AG04449 (cell line): Measurements from ENCODE around the gene KIF5C.
A peak's percentile ranks its signal among the peaks of the same experiment; 100 is the strongest.

Source experiments
- CTCF ChIA-PET: fragments of 350-600 bp; formaldehyde crosslinking; extraction: SDS; loops from one replicate; lab custom pipeline; 2021; ENCODE audit warnings: antibody characterized with exemption; lab: Yijun Ruan, JAX
- POLR2A ChIA-PET: fragments of 400-600, 350-600 bp; formaldehyde crosslinking; extraction: SDS; loops from one replicate; lab custom pipeline; 2020; ENCODE audit warnings: antibody characterized with exemption, inconsistent platforms; lab: Yijun Ruan, JAX
- DNase-seq: peaks from one replicate; pipeline ENCODE4 v3.0.0-alpha.2; 2010; ENCODE audit warnings: low read depth, low spot score
- H3K4me3 ChIP-seq: 2 replicates; pipeline ENCODE4 v1.5.1; 2011; ENCODE audit warnings: low read depth, mild to moderate bottlenecking, control low read depth, low read length
- CTCF ChIP-seq: IDR thresholded peaks from one replicate; pipeline ENCODE4 v1.5.1; 2011; ENCODE audit warnings: mild to moderate bottlenecking, moderate library complexity, low read length, control low read depth, inconsistent platforms; ENCODE audit not compliant: insufficient read depth; ENCODE audit errors: missing control alignments

KIF5C gene

GRCh38 chr2:148922062-148922461 is 47.0 kb downstream of the KIF5C start:
- no peak overlapping the region for H3K4me3 ChIP-seq
- TF ChIP-seq CTCF, result no peak
- POLR2A ChIA-PET, result no interaction called here
- CTCF ChIA-PET, result interaction anchor here (1.1 kb wide), 1 partner anchor 11 kb away, joined by 3 read pairs; no protein-coding TSS in a partner anchor
- DNase-seq, result no peak

- CTCF ChIA-PET, result interaction anchor here (1.1 to 1.3 kb wide), 2 partner anchors 10 to 67 kb away, joined by 3 read pairs; no protein-coding TSS in a partner anchor
These were observed 47.9 kb downstream of the KIF5C start for GRCh38 chr2:148922776-148923475.

GRCh38 chr2:148924514-148925178 is 49.6 kb downstream of the KIF5C start:
- TF ChIP-seq CTCF, result no peak
- no peak for DNase-seq
- H3K4me3 ChIP-seq, result no peak overlapping the region
- ChIA-PET POLR2A (no interaction called here), CTCF (no interaction called here)

More at GRCh38 chr2:148922776-148923475, 47.9 kb downstream of the KIF5C start:
- no peak for DNase-seq
- H3K4me3 ChIP-seq, result no peak overlapping the region
- no peak for TF ChIP-seq CTCF
- POLR2A ChIA-PET, result interaction anchor here (0.5 kb wide), 1 partner anchor 12 kb away, joined by 3 read pairs; no protein-coding TSS in a partner anchor

GRCh38 chr2:148926291-148926961 is 51.4 kb downstream of the KIF5C start:
- no peak for DNase-seq
- ChIA-PET POLR2A (no interaction called here), CTCF (no interaction called here)
- peak; percentile 60 for TF ChIP-seq CTCF
- H3K4me3 ChIP-seq, result no peak overlapping the region

- POLR2A ChIA-PET, result no interaction called here
- CTCF ChIA-PET, result no interaction called here
- no peak overlapping the region for H3K4me3 ChIP-seq
- no peak for TF ChIP-seq CTCF
- DNase-seq, result no peak
These were observed 52.0 kb downstream of the KIF5C start for GRCh38 chr2:148926981-148927401.

- no peak for DNase-seq
- no peak overlapping the region for H3K4me3 ChIP-seq
- TF ChIP-seq CTCF, result no peak
- POLR2A ChIA-PET, result no interaction called here
- CTCF ChIA-PET, result interaction anchor here (0.7 to 1.3 kb wide), 2 partner anchors 72 to 89 kb away, joined by 3 read pairs; no protein-coding TSS in a partner anchor
These were observed 53.4 kb downstream of the KIF5C start for GRCh38 chr2:148928395-148928794.
